ENCODE measurements around the gene HMOX1. TPM values are rescaled to one million over a fixed set of nuclear protein-coding genes. Genes with fewer than 3 reads are reported as not detected.
A peak's percentile ranks its signal among the peaks of the same experiment; 100 is the strongest.

Gene HMOX1
- total and polyA plus RNA-seq, 10 donors = 178 to 930 (median 751) TPM

GRCh38 chr22:35406443-35406842 lies 25.5 kb downstream of the HMOX1 start:
- no peak for TF ChIP-seq POLR2A (IDR thresholded peaks at IDR 0.05)
- TF ChIP-seq POLR2AphosphoS5 (IDR thresholded peaks at IDR 0.05) = peak in 2 of 3 donors; percentile 29 to 40
- H3K9me3 ChIP-seq = no peaks in the 10 kb centered on the region
- no peak overlapping the region for H3K4me3 ChIP-seq
- peaks cover 9 to 87% (median 47%) of the 10 kb centered on the region in 6 donors for H3K4me1 ChIP-seq
- intact Hi-C loops (cut with DNase I; ENCODE audit: low total_unique reads) = loop anchor here (10.0 kb wide), 1 partner anchor 52 kb away; no protein-coding TSS in a partner anchor
- WGBS, 5 donors = 74 to 86% (median 85%) methylated on average over 6 to 13 of the region's 13 CpGs
- H3K27me3 ChIP-seq (replicated peaks in 1 of 7) = no peaks in the 10 kb centered on the region
- H3K27ac ChIP-seq = peak overlapping the region in 2 of 8 donors; percentile 83 to 87
- H3K36me3 ChIP-seq = peaks cover 0 to 97% (median 79%) of the 10 kb centered on the region in 6 donors
- DNase-seq = no peak

- TF ChIP-seq POLR2A (IDR thresholded peaks at IDR 0.05) (no peak), POLR2AphosphoS5 (IDR thresholded peaks at IDR 0.05) (peak in 1 of 3 donors; percentile 19)
- H3K36me3 ChIP-seq = peaks cover 0 to 100% (median 88%) of the 10 kb centered on the region in 6 donors
- WGBS, 5 donors = 65 to 71% (median 69%) methylated on average over 7 of the region's 7 CpGs
Measured at GRCh38 chr22:35407362-35407761, 26.5 kb downstream of the HMOX1 start.

GRCh38 chr22:35409783-35410662 lies 29.1 kb downstream of the HMOX1 start:
- no peaks in the 10 kb centered on the region for H3K27me3 ChIP-seq (replicated peaks in 1 of 7)
- peaks cover 0 to 100% (median 90%) of the 10 kb centered on the region in 6 donors for H3K36me3 ChIP-seq
- H3K4me1 ChIP-seq = peaks cover 6 to 68% (median 30%) of the 10 kb centered on the region in 6 donors
- no peaks in the 10 kb centered on the region for H3K9me3 ChIP-seq
- intact Hi-C loops (cut with DNase I; ENCODE audit: low total_unique reads) = loop anchor here (10.0 kb wide), 1 partner anchor 55 kb away; no protein-coding TSS in a partner anchor
- DNase-seq = peak; percentile 92
- TF ChIP-seq CTCF (IDR thresholded peaks at IDR 0.05 in 8 of 11, conservative IDR thresholded peaks at IDR 0.05 in 3 of 11) = no peak
- peak; percentile 74 to 82 (median 77) for TF ChIP-seq POLR2AphosphoS5 (IDR thresholded peaks at IDR 0.05)
- TF ChIP-seq POLR2A (IDR thresholded peaks at IDR 0.05) = no peak
- H3K4me3 ChIP-seq = peak overlapping the region in 1 of 8 donors; percentile 36
- H3K27ac ChIP-seq = peak overlapping the region; percentile 49 to 88 (median 78)
- WGBS, 5 donors = 42 to 61% (median 44%) methylated on average over 16 of the region's 16 CpGs

More at GRCh38 chr22:35407362-35407761, 26.5 kb downstream of the HMOX1 start:
- Histone ChIP-seq H3K9me3 (no peaks in the 10 kb centered on the region), H3K4me3 (no peak overlapping the region), H3K27ac (peak overlapping the region in 3 of 8 donors; percentile 79 to 87 (median 83)), H3K4me1 (peaks cover 6 to 87% (median 42%) of the 10 kb centered on the region in 6 donors), H3K27me3 (replicated peaks in 1 of 7) (no peaks in the 10 kb centered on the region)
- DNase-seq = no peak
- intact Hi-C loops (cut with DNase I; ENCODE audit: low total_unique reads) = loop anchor here (10.0 kb wide), 1 partner anchor 53 kb away; no protein-coding TSS in a partner anchor

- peak overlapping the region; percentile 49 to 88 (median 78) for H3K27ac ChIP-seq
Measured at GRCh38 chr22:35410663-35411034, 29.8 kb downstream of the HMOX1 start.

More at GRCh38 chr22:35410663-35411034, 29.8 kb downstream of the HMOX1 start:
- H3K27me3 ChIP-seq (replicated peaks in 1 of 7) = no peaks in the 10 kb centered on the region
- TF ChIP-seq POLR2A (IDR thresholded peaks at IDR 0.05) (no peak), CTCF (IDR thresholded peaks at IDR 0.05 in 8 of 11, conservative IDR thresholded peaks at IDR 0.05 in 3 of 11) (no peak), POLR2AphosphoS5 (IDR thresholded peaks at IDR 0.05) (no peak)
- H3K4me1 ChIP-seq = peaks cover 6 to 66% (median 30%) of the 10 kb centered on the region in 6 donors
- intact Hi-C loops (cut with DNase I; ENCODE audit: low total_unique reads) = no loop called here
- WGBS, 5 donors = 75 to 93% (median 83%) methylated on average over 6 of the region's 6 CpGs
- H3K9me3 ChIP-seq = no peaks in the 10 kb centered on the region
- peak overlapping the region in 1 of 8 donors; percentile 36 for H3K4me3 ChIP-seq
- no peak for DNase-seq
- peaks cover 0 to 100% (median 91%) of the 10 kb centered on the region in 6 donors for H3K36me3 ChIP-seq

Measured in spleen (tissue), 11 donors.